Loucy (cell line): ENCODE measurements around the gene RFFL.
A peak's percentile ranks its signal among the peaks of the same experiment; 100 is the strongest.

Experiments used
- H2AFZ ChIP-seq: fragments of 200-600 bp; sonication (generic); 2 replicates; pipeline ENCODE4 v1.6.0; 2016; ENCODE audit warnings: antibody characterized with exemption, mild to moderate bottlenecking, low read length, moderate library complexity
- H3F3A ChIP-seq: fragments of 200-600 bp; 2 replicates; pipeline ENCODE4 v1.6.0; 2016; ENCODE audit warnings: antibody characterized with exemption, low read depth, mild to moderate bottlenecking
- H3K27me3 ChIP-seq: fragments of 200-600 bp; sonication (generic); 2 replicates; pipeline ENCODE4 v1.6.1; 2014; ENCODE audit warnings: low read length, mild to moderate bottlenecking; ENCODE audit not compliant: insufficient read depth, poor library complexity, severe bottlenecking
- H3K36me3 ChIP-seq: fragments of 200-600 bp; sonication (generic); 2 replicates; pipeline ENCODE4 v1.6.1; 2016; ENCODE audit warnings: low read length; ENCODE audit not compliant: insufficient read depth
- H3K4me1 ChIP-seq: fragments of 200-600 bp; sonication (generic); 2 replicates; pipeline ENCODE4 v1.5.1; 2014; ENCODE audit warnings: low read length, mild to moderate bottlenecking; ENCODE audit not compliant: insufficient read depth, poor library complexity, severe bottlenecking
- H3K4me2 ChIP-seq: fragments of 200-600 bp; sonication (generic); 2 replicates; pipeline ENCODE4 v1.6.0; 2014; ENCODE audit warnings: antibody characterized with exemption, low read length, low read depth, mild to moderate bottlenecking; ENCODE audit not compliant: poor library complexity, severe bottlenecking
- H3K4me3 ChIP-seq: fragments of 200-600 bp; sonication (generic); 2 replicates; pipeline ENCODE4 v1.5.1; 2014; ENCODE audit warnings: low read length, mild to moderate bottlenecking, mixed read lengths; ENCODE audit not compliant: poor library complexity, severe bottlenecking
- H3K79me2 ChIP-seq: fragments of 200-600 bp; sonication (generic); 2 replicates; pipeline ENCODE4 v1.6.1; 2014; ENCODE audit warnings: low read length; ENCODE audit not compliant: insufficient read depth
- H3K9ac ChIP-seq: fragments of 200-600 bp; sonication (generic); 2 replicates; pipeline ENCODE4 v1.6.0; 2014; ENCODE audit warnings: mild to moderate bottlenecking, low read depth, low read length, moderate library complexity; ENCODE audit not compliant: poor library complexity, severe bottlenecking
- H3K9me2 ChIP-seq: fragments of 200-600 bp; sonication (generic); replicated peaks from 2 replicates; pipeline ENCODE4 v1.6.1; 2016; ENCODE audit warnings: low read depth, low read length, mixed read lengths
- H3K9me3 ChIP-seq: fragments of 200-600 bp; sonication (generic); 2 replicates; pipeline ENCODE4 v1.6.1; 2014; ENCODE audit warnings: mild to moderate bottlenecking, antibody characterized with exemption, low read length, low read depth; ENCODE audit not compliant: insufficient read depth
- H4K20me1 ChIP-seq: fragments of 200-600 bp; sonication (generic); 2 replicates; pipeline ENCODE4 v1.6.0; 2014; ENCODE audit warnings: antibody characterized with exemption, low read length, mild to moderate bottlenecking; ENCODE audit not compliant: insufficient read depth, poor library complexity, severe bottlenecking
- CTCF ChIP-seq: fragments of 200-600 bp; sonication (generic); conservative IDR thresholded peaks from 2 replicates; pipeline ENCODE4 v1.5.1; 2014; ENCODE audit warnings: mild to moderate bottlenecking, antibody characterized with exemption, low read length
- EZH2phosphoT487 ChIP-seq: fragments of 200-600 bp; IDR thresholded peaks from 2 replicates; pipeline ENCODE4 v1.6.1; 2018; ENCODE audit warnings: antibody characterized with exemption, mild to moderate bottlenecking, moderate library complexity, borderline replicate concordance

RFFL gene

GRCh38 chr17:35088881-35089585 is 25.5 kb upstream of the RFFL start:
- Histone ChIP-seq H3K9ac (peak overlapping the region; percentile 84), H3K36me3 (no peaks in the 10 kb centered on the region), H3K9me2 (no peaks in the 10 kb centered on the region), H3K4me2 (peak overlapping the region; percentile 82), H3K4me3 (peak overlapping the region; percentile 92), H3F3A (no peaks in the 10 kb centered on the region), H2AFZ (peak overlapping the region; percentile 93), H4K20me1 (no peaks in the 10 kb centered on the region), H3K79me2 (peaks cover 30% of the 10 kb centered on the region; the same call in 1 of the 2 replicates), H3K27me3 (no peaks in the 10 kb centered on the region), H3K9me3 (no peaks in the 10 kb centered on the region), H3K4me1 (peaks cover 36% of the 10 kb centered on the region)
- TF ChIP-seq EZH2phosphoT487 (no peak), CTCF (peak; percentile 67)

GRCh38 chr17:35088356-35088880 is 24.9 kb upstream of the RFFL start:
- Histone ChIP-seq H3K27me3 (no peaks in the 10 kb centered on the region), H3F3A (no peaks in the 10 kb centered on the region), H3K9me3 (no peaks in the 10 kb centered on the region), H3K79me2 (peaks cover 30% of the 10 kb centered on the region; the same call in 1 of the 2 replicates), H3K4me2 (peak overlapping the region; percentile 82), H3K4me3 (peak overlapping the region; percentile 92), H4K20me1 (no peaks in the 10 kb centered on the region), H3K4me1 (peaks cover 36% of the 10 kb centered on the region), H3K9me2 (no peaks in the 10 kb centered on the region), H2AFZ (peak overlapping the region; percentile 89), H3K9ac (peak overlapping the region; percentile 84), H3K36me3 (no peaks in the 10 kb centered on the region)
- TF ChIP-seq EZH2phosphoT487 (no peak), CTCF (peak; percentile 29)

GRCh38 chr17:35087731-35088355 is 24.3 kb upstream of the RFFL start:
- no peaks in the 10 kb centered on the region for H3F3A ChIP-seq
- H3K9me2 ChIP-seq: no peaks in the 10 kb centered on the region
- peaks cover 30% of the 10 kb centered on the region; the same call in 1 of the 2 replicates for H3K79me2 ChIP-seq
- H3K4me2 ChIP-seq: peak overlapping the region; percentile 82
- H3K4me1 ChIP-seq: peaks cover 36% of the 10 kb centered on the region
- no peaks in the 10 kb centered on the region for H4K20me1 ChIP-seq
- peak overlapping the region; percentile 89; the same call in 1 of the 2 replicates for H2AFZ ChIP-seq
- no peak for TF ChIP-seq CTCF
- no peak for TF ChIP-seq EZH2phosphoT487
- no peaks in the 10 kb centered on the region for H3K36me3 ChIP-seq
- H3K9me3 ChIP-seq: no peaks in the 10 kb centered on the region
- peak overlapping the region; percentile 84 for H3K9ac ChIP-seq
- H3K27me3 ChIP-seq: no peaks in the 10 kb centered on the region
- peak overlapping the region; percentile 92 for H3K4me3 ChIP-seq
